Measurements from ENCODE around the gene PCSK1N.

PCSK1N gene

GRCh38 chrX:48798318-48798717 is 37.1 kb downstream of the PCSK1N start:
- no peak for ATAC-seq
- no peak for TF ChIP-seq BACH2 (CRISPR knock-in tag; IDR thresholded peaks at IDR 0.05; ENCODE audit: borderline replicate concordance)
- no peak for TF ChIP-seq ESRRG (CRISPR knock-in tag; IDR thresholded peaks at IDR 0.05)
- TF ChIP-seq ZNF70 (CRISPR knock-in tag; IDR thresholded peaks at IDR 0.05): no peak
- no peak for TF ChIP-seq ZC3H10 (CRISPR knock-in tag; IDR thresholded peaks at IDR 0.05)
- TF ChIP-seq, protein P1, sequence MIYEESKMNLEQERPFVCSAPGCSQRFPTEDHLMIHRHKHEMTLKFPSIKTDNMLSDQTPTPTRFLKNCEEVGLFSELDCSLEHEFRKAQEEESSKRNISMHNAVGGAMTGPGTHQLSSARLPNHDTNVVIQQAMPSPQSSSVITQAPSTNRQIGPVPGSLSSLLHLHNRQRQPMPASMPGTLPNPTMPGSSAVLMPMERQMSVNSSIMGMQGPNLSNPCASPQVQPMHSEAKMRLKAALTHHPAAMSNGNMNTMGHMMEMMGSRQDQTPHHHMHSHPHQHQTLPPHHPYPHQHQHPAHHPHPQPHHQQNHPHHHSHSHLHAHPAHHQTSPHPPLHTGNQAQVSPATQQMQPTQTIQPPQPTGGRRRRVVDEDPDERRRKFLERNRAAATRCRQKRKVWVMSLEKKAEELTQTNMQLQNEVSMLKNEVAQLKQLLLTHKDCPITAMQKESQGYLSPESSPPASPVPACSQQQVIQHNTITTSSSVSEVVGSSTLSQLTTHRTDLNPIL (CRISPR knock-in tag; IDR thresholded peaks at IDR 0.05; ENCODE audit: low read depth): no peak
- no peak for TF ChIP-seq PPARA (CRISPR knock-in tag; IDR thresholded peaks at IDR 0.05; ENCODE audit: borderline replicate concordance)
- TF ChIP-seq ISL1 (CRISPR knock-in tag; IDR thresholded peaks at IDR 0.05): no peak
- TF ChIP-seq ZFP30 (CRISPR knock-in tag; IDR thresholded peaks at IDR 0.05): no peak
- TF ChIP-seq CSDC2 (CRISPR knock-in tag; IDR thresholded peaks at IDR 0.05): no peak
- no peak for TF ChIP-seq CSRNP3 (CRISPR knock-in tag; IDR thresholded peaks at IDR 0.05)
- no peak for TF ChIP-seq OSR1 (CRISPR knock-in tag; IDR thresholded peaks at IDR 0.05)

DNA sequence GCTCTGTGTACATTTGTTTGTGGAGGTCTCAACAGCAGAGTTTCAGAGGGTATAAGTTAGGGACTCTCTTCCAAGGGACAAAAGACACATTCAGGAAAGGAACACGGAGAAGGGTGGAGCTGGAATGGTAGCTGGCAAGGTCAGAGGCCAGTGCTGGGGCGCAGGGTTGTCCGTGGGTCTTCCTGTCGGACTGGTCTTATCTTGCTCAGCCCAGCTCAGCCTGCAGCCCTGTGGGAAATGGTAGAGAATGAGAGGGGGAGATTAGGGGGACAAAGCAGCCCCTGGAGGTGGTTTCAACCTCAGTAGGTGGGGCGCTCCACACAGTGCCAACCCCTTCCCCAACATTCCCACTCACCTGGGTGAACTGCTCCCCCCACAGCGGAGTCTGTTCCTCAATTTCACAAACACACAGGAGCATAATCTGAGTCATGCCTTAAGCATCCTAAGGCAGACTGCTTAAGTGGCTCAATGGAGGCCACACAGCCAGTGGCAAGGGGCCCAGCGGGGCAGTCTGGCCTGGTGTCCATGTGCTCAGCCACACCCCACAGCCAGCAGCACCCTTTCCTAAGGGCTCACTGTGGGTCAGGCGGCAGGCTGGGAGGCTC is 40.4 kb downstream of the PCSK1N start:
- ATAC-seq: peak; percentile 78
- no peak for TF ChIP-seq ESRRG (CRISPR knock-in tag; IDR thresholded peaks at IDR 0.05)
- TF ChIP-seq PPARA (CRISPR knock-in tag; IDR thresholded peaks at IDR 0.05; ENCODE audit: borderline replicate concordance): no peak
- no peak for TF ChIP-seq OSR1 (CRISPR knock-in tag; IDR thresholded peaks at IDR 0.05)
- TF ChIP-seq ISL1 (CRISPR knock-in tag; IDR thresholded peaks at IDR 0.05): no peak
- no peak for TF ChIP-seq ZFP30 (CRISPR knock-in tag; IDR thresholded peaks at IDR 0.05)
- TF ChIP-seq ZC3H10 (CRISPR knock-in tag; IDR thresholded peaks at IDR 0.05): no peak
- TF ChIP-seq PATZ1 (CRISPR knock-in tag; IDR thresholded peaks at IDR 0.05; ENCODE audit: borderline replicate concordance): no peak
- no peak for TF ChIP-seq ARNTL (CRISPR knock-in tag; IDR thresholded peaks at IDR 0.05; ENCODE audit: borderline replicate concordance, low read depth)
- TF ChIP-seq, protein P1 (CRISPR knock-in tag; IDR thresholded peaks at IDR 0.05; ENCODE audit: low read depth): no peak
- no peak for TF ChIP-seq CSRNP3 (CRISPR knock-in tag; IDR thresholded peaks at IDR 0.05)
- no peak for TF ChIP-seq BACH2 (CRISPR knock-in tag; IDR thresholded peaks at IDR 0.05; ENCODE audit: borderline replicate concordance)
- TF ChIP-seq TOX (CRISPR knock-in tag; IDR thresholded peaks at IDR 0.05; ENCODE audit: borderline replicate concordance): no peak
- TF ChIP-seq RARB (CRISPR knock-in tag; IDR thresholded peaks at IDR 0.05): no peak
- no peak for TF ChIP-seq GLIS3 (CRISPR knock-in tag; IDR thresholded peaks at IDR 0.05)
- TF ChIP-seq TSHZ2 (CRISPR knock-in tag; IDR thresholded peaks at IDR 0.05): no peak
- no peak for TF ChIP-seq CSDC2 (CRISPR knock-in tag; IDR thresholded peaks at IDR 0.05)
- TF ChIP-seq POU6F1 (CRISPR knock-in tag; IDR thresholded peaks at IDR 0.05; ENCODE audit: borderline replicate concordance, low read depth): no peak
- TF ChIP-seq ZNF565 (CRISPR knock-in tag; conservative IDR thresholded peaks at IDR 0.05; ENCODE audit: low read depth): no peak
- TF ChIP-seq SNAI2 (CRISPR knock-in tag; IDR thresholded peaks at IDR 0.05): no peak
